HG02884 (cell line): ENCODE data around the gene NOXA1.
"Not testable (repeated sequence)": the region's sequence is repeated elsewhere in the genome, so short reads cannot be mapped to it uniquely, and the experiment has no call there.

Source experiments
- ATAC-seq: cut with Tn5 transposase; IDR thresholded peaks from one replicate; pipeline ENCODE4 v1.9.1; 2021; ENCODE audit warnings: mild to moderate bottlenecking, moderate library complexity; ENCODE audit not compliant: unreplicated experiment

Gene NOXA1, protein sequence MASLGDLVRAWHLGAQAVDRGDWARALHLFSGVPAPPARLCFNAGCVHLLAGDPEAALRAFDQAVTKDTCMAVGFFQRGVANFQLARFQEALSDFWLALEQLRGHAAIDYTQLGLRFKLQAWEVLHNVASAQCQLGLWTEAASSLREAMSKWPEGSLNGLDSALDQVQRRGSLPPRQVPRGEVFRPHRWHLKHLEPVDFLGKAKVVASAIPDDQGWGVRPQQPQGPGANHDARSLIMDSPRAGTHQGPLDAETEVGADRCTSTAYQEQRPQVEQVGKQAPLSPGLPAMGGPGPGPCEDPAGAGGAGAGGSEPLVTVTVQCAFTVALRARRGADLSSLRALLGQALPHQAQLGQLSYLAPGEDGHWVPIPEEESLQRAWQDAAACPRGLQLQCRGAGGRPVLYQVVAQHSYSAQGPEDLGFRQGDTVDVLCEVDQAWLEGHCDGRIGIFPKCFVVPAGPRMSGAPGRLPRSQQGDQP

DNA sequence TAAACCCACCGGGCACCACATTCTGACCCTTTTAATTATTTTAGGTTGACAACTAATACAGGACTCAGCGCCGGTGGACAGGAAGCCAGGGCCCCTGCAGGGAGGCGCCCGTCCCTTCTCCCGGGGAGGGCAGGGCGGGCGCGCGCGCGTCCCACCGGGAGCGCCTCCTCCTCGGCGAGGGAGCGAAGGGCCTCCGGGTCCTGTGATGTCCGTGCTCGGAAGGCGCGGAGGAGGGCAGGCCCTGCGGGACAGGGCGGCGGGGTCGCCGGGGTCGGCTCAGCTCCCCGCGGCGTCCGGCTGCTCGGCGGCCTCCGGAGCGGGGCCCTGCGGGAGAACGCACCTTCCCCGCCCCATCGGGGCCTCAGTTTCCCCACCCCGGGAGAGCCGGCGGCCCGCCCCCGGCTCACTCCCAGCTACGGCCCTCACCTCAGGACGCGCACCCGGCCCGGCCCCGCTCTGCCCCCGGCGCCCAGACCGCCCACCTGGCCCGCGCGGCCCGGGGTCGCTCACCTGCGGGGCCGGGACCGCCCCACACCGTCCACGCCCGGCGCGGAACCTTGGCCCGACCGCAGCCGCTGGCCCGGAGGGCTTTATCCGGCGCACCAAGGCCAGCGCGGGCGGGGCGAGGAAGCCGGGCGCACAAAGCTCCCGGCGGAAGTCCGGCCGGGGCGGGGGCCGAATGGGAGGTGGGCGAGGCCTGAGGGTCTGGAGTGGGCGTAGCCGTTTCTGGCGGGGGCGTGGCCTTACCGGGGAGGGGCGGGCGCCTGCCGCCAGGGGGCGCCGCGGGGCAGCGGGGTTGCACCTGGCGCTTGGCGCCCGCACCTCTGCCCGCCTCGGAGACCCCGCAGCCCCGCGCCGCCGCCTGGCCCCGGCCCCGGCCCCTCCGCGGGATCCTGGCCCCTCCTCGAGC lies at the start of gene NOXA1, which contains the start of gene EXD3:
NOXA1 (plus strand) TSS at position 790 of the 910 bp plus-strand sequence. CDS start 137 bp downstream, outside the sequence.
EXD3 (minus strand) TSS at position 559 of the 910 bp plus-strand sequence. CDS start 27,805 bp downstream, outside the sequence.
- ATAC-seq, result peak; percentile 81

DNA sequence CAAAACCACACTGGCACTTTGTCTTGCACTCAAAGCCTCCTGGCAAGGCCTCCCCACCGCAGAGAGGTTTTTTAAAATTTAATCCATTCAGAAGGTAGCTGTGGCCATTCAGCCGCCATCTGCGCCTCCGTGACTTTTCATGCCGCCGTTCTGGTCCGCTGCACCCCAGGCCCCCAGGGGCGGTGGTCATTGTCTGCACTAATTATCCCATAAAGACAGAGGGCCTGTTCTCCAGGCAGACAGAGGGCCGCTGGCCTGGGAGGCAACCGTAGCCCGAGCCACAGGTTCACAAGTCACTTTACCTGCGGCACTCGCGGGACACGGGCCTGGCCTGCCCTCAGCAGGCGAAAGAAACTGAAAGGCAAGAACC lies 49.6 kb upstream of the NOXA1 start:
- no peak for ATAC-seq

DNA sequence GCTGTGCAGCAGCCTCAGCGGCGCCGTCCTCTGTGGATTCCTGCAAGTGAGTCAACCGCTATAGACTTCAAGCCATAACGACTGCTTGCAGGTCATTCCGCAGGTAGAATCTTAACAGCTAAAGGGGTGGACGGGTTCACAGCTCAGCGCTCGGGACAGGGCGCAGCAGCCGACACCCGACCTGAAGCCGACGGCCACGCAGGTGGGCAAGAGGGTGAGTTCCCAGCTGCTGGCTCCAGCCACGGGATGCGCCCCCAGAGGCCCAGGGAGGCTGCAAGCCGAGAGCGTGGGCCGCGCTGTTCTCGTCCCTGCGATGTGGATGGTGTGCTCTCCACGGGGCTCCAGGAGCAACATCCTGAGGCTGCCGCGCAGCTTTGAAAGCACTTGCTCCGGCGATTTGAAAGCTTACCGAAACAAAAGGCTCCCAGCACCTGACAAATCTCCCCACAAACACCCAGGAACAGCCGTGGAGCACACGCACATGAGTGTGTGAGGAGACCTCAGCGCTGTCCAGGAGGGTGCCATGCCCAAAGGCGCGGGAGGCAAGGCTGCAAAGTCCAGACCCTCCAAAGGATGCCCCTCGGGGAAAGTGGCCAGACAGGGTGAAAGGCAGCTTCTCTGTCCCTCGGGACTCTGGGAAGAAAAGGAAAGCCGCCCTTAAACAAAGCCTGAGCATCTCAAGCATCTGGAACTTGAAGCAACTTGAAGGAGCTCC lies 48.9 kb upstream of the NOXA1 start:
- ATAC-seq, result no peak

DNA sequence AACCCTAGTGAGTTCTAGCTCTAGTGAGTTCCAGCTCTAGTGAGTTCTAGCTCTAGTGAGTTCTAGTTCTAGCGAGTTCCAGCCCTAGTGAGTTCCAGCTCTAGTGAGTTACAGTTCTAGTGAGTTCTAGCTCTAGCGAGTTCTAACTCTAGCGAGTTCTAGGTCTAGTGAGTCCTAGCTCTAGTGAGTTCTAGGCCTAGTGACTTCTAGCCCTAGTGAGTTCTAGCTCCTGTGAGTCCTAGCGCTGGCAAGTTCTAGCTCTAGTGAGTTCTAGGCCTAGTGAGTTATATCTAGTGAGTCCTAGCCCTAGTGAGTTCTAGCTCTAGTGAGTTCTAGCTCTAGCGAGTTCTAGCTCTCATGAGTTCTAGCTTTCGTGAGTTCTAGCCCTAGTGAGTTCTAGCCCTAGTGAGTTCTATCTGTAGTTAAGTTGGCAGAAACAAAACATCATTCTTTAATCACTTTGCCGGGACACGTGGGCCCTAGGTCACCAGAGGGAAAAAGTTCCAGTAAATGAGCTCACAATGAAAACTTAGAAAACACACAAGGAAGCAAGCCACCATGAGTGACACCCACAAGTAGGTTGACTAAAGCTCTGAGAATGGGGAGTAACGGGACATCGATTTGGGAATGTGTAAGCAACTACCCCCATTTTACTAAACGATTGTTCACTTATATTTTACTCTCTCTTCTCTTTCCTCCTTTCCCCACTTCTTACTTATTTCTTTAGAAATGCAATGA lies 47.7 kb upstream of the NOXA1 start:
- ATAC-seq, result no peak

DNA sequence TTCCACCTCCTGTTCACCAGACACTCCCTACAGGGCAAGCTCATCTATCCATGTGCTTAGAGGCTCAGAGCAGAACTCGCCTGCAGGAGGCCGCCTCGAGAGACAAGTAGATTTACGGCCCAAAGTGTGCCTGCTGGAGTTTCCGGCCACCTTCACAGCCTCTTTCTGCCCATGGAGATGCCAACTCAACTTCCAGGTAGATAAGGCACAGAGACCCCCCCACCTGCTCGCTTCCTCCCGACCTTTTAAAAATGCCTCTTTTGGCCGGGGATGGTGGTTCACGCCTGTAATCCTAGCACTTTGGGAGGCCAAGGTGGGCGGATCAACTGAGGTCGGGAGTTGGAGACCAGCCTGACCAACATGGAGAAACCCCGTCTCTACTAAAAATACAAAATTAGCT lies 46.8 kb upstream of the NOXA1 start:
- no peak for ATAC-seq

DNA sequence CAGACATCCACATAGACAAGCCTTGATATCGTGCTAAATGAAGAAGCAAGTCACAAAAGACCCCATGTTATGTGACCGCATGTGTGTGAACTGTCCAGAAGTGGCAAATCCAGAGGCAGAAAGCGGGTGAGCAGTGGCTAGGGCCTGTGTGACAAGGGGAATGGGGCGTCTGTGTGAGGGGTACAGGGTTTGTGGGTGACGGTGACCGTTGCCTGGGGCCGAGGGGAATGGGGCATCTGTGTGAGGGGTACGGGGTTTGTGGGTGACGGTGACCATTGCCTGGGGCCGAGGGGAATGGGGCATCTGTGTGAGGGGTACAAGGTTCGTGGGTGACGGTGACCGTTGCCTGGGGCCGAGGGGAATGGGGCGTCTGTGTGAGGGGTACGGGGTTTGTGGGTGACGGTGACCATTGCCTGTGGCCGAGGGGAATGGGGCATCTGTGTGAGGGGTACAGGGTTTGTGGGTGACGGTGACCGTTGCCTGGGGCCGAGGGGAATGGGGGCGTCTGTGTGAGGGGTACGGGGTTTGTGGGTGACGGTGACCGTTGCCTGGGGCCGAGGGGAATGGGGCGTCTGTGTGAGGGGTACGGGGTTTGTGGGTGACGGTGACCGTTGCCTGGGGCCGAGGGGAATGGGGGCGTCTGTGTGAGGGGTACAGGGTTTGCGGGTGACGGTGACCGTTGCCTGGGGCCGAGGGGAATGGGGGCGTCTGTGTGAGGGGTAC lies 44.3 kb upstream of the NOXA1 start:
- not testable (repeated sequence) for ATAC-seq

DNA sequence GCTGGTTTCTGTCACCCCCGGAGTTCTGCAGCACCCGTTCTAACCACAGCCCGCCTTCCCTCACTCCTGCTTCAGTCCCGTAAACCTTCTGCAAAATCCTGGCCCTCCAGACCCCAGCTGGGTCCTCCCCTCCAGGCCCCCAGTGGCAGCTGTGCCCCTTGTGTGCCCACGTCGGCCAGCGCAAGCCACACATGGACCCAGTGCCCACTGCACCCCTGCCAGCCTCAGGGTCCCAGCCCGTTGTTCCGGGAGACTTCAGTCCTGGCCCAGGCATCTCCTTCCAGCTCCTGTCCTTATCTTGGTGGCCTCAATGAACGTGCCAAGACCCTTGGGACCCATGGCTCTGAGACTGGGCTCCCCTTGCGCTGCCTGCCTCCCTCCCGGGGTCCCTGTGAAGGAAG lies 43.4 kb upstream of the NOXA1 start:
- ATAC-seq, result no peak

DNA sequence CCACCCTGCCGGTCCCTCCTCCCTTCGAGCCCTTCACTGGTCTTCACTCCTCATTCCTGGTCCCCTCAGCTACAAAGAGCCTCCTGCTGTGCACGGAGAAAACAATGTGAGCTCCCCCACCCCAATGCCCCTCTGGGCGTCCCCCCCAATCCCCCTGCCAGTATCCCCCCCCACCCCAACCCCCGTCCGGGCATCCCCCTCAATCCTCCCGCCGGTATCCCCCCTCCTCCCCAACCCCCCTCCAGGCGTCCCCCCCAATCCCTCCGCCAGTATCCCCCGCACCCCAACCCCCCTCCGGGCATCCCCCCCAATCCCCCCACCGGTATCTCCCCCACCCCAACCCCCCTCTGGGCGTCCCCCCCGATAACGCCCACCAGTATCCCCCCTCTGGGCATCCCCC lies 43.0 kb upstream of the NOXA1 start:
- ATAC-seq, result no peak

DNA sequence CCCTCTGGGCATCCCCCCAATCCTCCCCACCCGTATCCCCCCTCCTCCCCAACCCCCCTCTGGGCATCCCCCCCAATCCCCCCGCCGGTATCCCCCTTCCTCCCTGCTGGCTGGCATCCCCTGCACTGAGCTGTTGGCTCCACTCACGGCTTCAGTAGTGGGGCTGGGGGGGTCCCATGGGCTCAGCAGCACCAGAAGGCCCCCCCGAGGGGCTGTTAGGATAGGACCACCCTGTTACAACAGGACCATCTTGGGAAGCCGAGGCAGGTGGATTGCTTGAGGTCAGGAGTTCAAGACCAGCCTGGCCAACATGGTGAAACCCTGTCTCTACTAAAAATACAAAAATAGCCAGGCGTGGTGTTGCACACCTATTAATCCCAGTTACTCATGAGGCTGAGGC lies 42.6 kb upstream of the NOXA1 start:
- no peak for ATAC-seq

DNA sequence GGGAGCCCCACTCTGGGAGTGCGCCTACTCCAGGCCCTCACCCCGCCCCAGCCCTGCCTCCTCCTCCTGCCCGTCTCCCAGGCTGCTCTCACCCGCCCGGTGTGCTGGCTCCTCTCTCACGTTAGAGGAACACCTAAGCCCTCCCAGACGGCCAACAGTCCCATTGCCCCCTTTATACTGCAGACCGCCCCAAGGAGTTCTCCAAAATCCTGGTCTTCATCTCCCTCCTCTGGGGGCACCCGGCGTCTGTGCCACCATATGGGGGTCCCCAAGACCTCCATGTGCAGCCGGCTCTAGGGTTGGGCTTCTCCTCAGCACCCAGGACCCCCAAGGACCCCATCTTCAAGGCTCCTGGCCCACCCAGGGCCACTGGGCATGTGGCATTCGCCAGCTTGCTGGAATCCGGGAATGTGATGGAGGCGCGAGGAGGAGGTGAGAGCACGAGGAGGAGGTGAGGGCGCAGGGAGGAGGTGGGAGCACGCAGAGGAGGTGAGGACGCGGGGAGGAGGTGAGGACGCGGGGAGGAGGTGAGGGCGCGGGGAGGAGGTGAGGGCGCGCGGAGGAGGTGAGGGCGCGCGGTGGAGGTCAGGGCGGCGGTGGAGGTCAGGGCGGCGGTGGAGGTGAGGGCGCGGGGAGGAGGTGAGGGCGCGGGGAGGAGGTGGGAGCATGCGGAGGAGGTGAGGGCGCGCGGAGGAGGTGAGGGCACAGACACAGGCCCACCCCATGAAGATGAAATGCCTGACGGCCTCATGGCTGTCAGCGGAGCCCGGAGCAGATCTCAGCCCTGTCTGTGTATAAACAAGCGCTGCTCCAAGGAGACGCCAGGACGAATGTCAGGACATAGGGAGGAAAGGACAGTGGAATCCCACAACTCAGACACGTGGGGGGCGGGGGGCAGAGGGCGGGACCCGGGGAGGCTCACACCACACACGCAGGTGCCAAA lies 41.4 kb upstream of the NOXA1 start:
- ATAC-seq, result no peak

DNA sequence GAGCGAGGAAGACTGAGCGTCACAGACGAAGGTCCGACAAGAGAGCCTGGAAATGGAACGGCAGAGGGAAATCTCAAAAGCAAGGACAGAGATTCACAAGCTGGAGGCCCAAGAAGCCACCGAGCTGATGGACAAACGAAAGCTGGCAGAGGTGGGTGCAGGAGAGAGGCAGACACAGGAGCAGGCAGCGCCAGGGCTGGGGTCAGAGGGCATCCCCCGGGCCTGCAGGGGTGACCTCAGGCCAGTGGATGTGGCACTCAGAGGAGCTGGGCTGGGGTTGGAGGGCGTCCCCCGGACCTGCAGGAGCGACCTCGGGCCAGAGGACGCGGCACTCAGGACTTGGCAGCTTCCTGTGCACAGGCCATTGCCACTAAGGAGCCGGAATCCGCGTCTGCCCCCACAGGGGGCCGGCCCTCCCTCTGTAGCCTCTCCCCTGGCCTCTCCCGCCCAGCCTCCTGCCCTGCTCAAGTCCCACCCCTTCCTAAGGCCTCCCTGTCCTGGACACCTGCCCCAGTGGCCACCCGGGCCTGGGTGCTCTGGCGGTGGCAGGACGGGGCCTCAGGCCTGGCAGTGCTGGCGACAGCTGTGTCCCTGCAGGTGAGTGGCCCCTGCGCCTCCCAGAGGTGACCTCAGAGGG lies 40.6 kb upstream of the NOXA1 start:
- ATAC-seq, result no peak

DNA sequence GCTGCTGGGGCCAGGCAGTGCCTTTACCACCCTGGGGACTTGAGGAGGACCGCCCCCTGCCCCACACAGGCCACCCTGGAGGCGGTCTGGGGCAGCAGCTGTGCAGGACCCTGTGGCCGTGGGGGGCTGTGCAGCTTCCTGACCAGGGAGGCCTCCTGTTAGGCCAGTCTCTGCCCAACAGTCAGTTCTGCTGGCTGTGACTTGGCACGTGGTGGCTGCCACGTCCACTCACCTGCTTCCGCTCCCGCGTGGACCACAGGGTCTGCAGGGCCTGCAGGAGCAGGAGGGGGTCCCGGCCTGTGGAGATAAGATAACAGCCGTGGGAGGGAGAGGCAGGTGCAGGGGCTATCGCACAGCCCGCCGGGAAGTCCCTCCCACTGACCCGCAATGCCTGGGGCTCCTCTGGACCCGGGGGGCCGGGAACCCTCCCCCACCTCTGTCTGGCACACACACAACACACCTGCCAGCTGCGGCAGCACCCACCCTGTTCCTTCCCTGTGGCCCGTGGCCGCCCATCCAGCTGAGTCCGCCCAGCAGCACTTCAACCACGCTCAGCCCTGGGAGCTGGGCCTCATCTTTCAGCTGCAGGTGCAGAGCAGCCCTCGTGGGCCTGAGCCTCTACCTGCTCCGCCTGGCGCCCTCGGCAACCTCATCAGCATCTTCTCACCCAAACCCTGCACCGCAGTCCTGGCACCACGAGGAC lies 40.0 kb upstream of the NOXA1 start:
- ATAC-seq, result no peak

DNA sequence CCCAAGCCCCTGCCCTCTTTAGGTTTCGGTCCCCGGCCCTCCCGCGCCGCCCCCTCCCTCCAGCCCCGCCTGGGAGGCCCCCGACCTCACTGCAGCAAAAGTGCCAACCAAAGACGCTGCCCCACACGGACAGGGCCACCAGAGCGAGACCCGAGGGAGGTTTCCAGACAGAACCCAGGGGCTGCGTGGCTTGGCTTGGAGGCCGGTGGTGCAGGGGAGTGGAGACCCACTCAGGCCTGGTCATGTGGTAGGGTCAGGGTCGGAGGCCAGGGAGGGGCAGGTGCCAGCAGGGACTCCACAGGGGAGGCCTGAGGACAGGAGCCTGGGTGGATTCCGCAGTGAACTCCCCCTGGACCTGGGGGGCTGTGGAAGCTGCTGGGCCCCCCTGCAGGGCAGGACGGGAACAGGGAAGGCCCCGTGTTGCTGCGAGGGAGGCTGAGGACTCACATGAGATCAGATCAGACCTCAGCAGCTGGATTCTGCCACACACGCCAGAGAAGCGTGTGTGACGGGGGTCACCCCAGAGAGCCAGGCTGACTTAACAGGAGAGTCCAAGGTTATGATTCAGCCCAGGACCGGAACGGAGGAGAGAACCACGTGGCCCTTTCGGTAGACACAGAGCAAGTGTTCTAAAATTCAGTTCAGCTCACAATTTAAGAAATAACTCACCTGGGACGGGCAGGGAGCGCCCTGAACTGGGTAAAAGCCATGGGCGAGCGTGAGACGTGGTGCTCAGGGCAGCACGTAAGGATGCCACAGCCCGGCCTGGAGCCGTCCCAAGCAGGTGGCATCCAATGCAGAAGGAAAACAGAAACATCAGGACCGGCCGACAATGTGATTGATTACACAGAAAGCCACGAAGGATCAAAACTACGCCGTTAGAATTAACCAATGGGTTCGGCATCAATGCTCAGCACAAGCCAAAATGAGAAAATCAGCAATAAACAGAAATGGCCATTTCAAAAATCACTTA lies 39.1 kb upstream of the NOXA1 start:
- ATAC-seq, result no peak

DNA sequence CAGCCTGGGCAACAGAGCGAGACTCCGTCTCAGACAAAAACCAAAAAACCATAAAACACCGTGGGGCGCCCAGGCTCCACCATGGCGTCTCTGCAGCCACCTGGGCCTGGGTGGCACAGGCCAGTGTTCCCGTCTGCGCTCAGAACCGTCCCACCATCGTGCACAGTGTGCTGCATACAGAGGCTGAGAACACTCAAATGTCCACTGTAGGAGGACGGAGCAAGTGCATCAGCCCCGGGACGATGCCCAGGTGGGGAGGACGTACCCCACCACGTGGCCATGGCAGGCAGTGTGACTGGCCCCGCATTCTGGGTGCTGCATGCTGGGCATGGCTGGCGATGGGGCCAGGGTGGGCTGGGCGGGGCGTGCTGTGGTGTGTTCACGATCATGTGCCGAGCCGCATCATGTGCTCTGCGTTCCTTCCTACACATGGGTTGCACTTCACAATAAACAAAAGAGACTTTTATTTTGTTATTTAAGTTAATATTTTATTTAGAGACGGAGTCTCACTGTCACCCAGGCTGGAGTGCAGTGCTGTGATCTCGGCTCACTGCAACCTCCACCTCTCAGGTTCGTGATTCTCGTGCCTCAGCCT lies 38.0 kb upstream of the NOXA1 start:
- no peak for ATAC-seq

DNA sequence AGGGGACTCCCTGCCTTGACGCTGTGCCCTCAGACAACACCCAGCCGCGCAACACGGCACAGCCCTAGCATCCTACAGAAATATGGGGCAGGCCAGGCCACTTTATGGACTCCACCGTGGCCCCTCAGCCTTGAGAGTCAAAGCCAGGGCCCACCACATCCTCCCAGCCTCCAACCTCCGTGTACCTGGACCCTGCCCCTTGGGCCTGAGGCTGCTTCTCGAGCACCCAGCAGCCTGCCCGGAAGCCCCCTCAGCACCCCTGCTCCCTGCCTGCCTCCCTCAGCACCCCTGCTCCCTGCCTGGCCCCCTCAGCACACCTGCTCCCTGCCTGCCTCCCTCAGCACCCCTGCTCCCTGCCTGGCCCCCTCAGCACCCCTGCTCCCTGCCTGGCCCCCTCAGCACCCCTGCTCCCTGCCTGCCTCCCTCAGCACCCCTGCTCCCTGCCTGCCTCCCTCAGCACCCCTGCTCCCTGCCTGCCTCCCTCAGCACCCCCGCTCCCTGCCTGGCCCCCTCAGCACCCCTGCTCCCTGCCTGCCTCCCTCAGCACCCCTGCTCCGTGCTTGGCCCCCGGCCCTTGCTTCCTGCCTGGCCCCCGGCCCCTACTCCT lies 36.6 kb upstream of the NOXA1 start:
- ATAC-seq, result not testable (repeated sequence)
